DOHH2 (cell line): ENCODE results near the gene SPAG16.

Source experiments
- H3F3A ChIP-seq: fragments of 200-600 bp; sonication (generic), shearing (Covaris generic); 2 replicates; pipeline ENCODE4 v1.6.0; 2016; ENCODE audit warnings: antibody characterized with exemption, mild to moderate bottlenecking; ENCODE audit not compliant: control insufficient read depth, insufficient read depth
- H3K27ac ChIP-seq: fragments of 200-600 bp; sonication (generic); 2 replicates; pipeline ENCODE4 v1.5.1; 2014; ENCODE audit warnings: low read depth, mild to moderate bottlenecking, low read length, moderate library complexity
- H3K27me3 ChIP-seq: fragments of 200-600 bp; sonication (generic); 2 replicates; pipeline ENCODE4 v1.6.1; 2014; ENCODE audit warnings: mild to moderate bottlenecking, low read length, mixed read lengths; ENCODE audit not compliant: control insufficient read depth
- H3K36me3 ChIP-seq: fragments of 200-600 bp; sonication (generic); 2 replicates; pipeline ENCODE4 v1.6.1; 2014; ENCODE audit warnings: mild to moderate bottlenecking, low read length, moderate library complexity, mixed read lengths; ENCODE audit not compliant: control insufficient read depth
- H3K4me1 ChIP-seq: fragments of 200-600 bp; sonication (generic); 2 replicates; pipeline ENCODE4 v1.6.1; 2014; ENCODE audit warnings: mild to moderate bottlenecking, low read length, mixed read lengths; ENCODE audit not compliant: control insufficient read depth
- H3K4me2 ChIP-seq: fragments of 200-600 bp; sonication (generic); 2 replicates; pipeline ENCODE4 v1.6.0; 2014; ENCODE audit warnings: mild to moderate bottlenecking, low read length, moderate library complexity
- H3K4me3 ChIP-seq: fragments of 200-600 bp; sonication (generic); 2 replicates; pipeline ENCODE4 v1.5.1; 2014; ENCODE audit warnings: mild to moderate bottlenecking, low read length, mixed read lengths
- H3K79me2 ChIP-seq: fragments of 200-600 bp; sonication (generic); 2 replicates; pipeline ENCODE4 v1.6.1; 2014; ENCODE audit warnings: mild to moderate bottlenecking, low read length, mixed read lengths; ENCODE audit not compliant: control insufficient read depth
- H3K9me2 ChIP-seq: fragments of 200-600 bp; sonication (generic); replicated peaks from 2 replicates; pipeline ENCODE4 v1.6.1; 2014; ENCODE audit warnings: mild to moderate bottlenecking, low read length, mixed read lengths; ENCODE audit not compliant: control insufficient read depth
- H3K9me3 ChIP-seq: fragments of 200-600 bp; sonication (generic); 2 replicates; pipeline ENCODE4 v1.6.1; 2014; ENCODE audit warnings: antibody characterized with exemption, low read length, mixed read lengths; ENCODE audit not compliant: control insufficient read depth, insufficient read depth
- H4K20me1 ChIP-seq: fragments of 200-600 bp; sonication (generic); 2 replicates; pipeline ENCODE4 v1.6.0; 2014; ENCODE audit warnings: low read depth, mild to moderate bottlenecking, antibody characterized with exemption, low read length, moderate library complexity; ENCODE audit not compliant: control insufficient read depth, insufficient read depth
- EZH2phosphoT487 ChIP-seq: fragments of 200-600 bp; sonication (generic); IDR thresholded peaks from 2 replicates; pipeline ENCODE4 v1.6.1; 2017; ENCODE audit warnings: borderline replicate concordance, mild to moderate bottlenecking, antibody characterized with exemption, low read length, moderate library complexity, mixed read lengths
- TF ChIP-seq, protein P1 (sequence below): fragments of 200-600 bp; sonication (generic); IDR thresholded peaks from one replicate; pipeline ENCODE4 v1.5.1; 2014; ENCODE audit warnings: antibody characterized with exemption, mild to moderate bottlenecking, low read depth, low read length; ENCODE audit not compliant: poor library complexity, severe bottlenecking

SPAG16 gene

DNA sequence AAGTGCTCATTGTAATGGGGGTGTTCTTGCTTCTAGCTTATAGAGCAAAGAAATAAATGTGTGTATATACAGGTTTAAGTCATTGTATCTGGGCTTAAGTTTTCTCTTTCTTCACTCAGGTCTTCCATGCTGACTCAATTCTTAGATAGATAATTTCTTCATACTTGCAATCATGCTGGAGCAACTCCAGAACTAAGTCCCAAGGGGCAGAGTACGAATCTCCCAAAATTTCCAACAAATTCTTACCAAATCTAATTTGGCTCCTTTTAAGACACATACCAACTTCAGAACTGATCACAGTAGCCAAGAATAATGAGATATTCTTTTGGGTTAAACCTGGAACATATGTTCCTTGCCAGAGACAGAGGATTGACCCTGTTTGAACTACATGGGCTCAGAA, 4.3 kb upstream of the SPAG16 start:
- Histone ChIP-seq H3K4me1 (peaks cover 12% of the 10 kb centered on the region), H4K20me1 (no peaks in the 10 kb centered on the region), H3F3A (no peaks in the 10 kb centered on the region), H3K9me3 (no peaks in the 10 kb centered on the region; the same call in 1 of the 2 replicates), H3K4me2 (no peak overlapping the region), H3K79me2 (no peaks in the 10 kb centered on the region), H3K27ac (no peak overlapping the region), H3K4me3 (no peak overlapping the region), H3K27me3 (no peaks in the 10 kb centered on the region), H3K36me3 (no peaks in the 10 kb centered on the region), H3K9me2 (no peaks in the 10 kb centered on the region)
- no peak for TF ChIP-seq EZH2phosphoT487
- TF ChIP-seq, protein P1, sequence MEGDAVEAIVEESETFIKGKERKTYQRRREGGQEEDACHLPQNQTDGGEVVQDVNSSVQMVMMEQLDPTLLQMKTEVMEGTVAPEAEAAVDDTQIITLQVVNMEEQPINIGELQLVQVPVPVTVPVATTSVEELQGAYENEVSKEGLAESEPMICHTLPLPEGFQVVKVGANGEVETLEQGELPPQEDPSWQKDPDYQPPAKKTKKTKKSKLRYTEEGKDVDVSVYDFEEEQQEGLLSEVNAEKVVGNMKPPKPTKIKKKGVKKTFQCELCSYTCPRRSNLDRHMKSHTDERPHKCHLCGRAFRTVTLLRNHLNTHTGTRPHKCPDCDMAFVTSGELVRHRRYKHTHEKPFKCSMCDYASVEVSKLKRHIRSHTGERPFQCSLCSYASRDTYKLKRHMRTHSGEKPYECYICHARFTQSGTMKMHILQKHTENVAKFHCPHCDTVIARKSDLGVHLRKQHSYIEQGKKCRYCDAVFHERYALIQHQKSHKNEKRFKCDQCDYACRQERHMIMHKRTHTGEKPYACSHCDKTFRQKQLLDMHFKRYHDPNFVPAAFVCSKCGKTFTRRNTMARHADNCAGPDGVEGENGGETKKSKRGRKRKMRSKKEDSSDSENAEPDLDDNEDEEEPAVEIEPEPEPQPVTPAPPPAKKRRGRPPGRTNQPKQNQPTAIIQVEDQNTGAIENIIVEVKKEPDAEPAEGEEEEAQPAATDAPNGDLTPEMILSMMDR, result no peak

DNA sequence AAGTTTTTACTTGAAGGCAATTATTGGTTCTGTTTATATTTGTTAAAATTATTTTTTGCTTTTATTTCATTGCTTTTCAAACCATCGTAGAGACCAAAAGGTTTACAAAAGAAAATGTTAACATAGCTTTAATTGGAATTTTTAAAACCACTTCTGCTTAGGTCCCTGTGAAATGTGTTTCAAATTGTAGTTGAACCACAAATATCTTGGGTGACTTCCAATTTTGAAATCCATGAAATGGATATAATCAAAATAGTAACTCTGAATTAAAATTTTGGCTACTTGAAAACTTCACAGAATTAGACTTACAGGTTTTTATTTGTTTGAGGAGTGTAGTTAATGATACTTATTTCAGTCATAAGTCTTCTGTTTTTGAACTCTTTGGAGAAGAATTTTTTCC, 3.1 kb upstream of the SPAG16 start:
- H3K27ac ChIP-seq, result no peak overlapping the region
- no peaks in the 10 kb centered on the region for H3F3A ChIP-seq
- peaks cover 19% of the 10 kb centered on the region for H3K4me1 ChIP-seq
- no peaks in the 10 kb centered on the region; the same call in 1 of the 2 replicates for H3K9me3 ChIP-seq
- H3K4me3 ChIP-seq, result no peak overlapping the region
- H4K20me1 ChIP-seq, result no peaks in the 10 kb centered on the region
- peaks cover 3% of the 10 kb centered on the region; the same call in 1 of the 2 replicates for H3K79me2 ChIP-seq
- no peak for TF ChIP-seq EZH2phosphoT487
- TF ChIP-seq, protein P1, result no peak
- no peaks in the 10 kb centered on the region for H3K9me2 ChIP-seq
- H3K27me3 ChIP-seq, result no peaks in the 10 kb centered on the region
- H3K4me2 ChIP-seq, result no peak overlapping the region
- H3K36me3 ChIP-seq, result no peaks in the 10 kb centered on the region

DNA sequence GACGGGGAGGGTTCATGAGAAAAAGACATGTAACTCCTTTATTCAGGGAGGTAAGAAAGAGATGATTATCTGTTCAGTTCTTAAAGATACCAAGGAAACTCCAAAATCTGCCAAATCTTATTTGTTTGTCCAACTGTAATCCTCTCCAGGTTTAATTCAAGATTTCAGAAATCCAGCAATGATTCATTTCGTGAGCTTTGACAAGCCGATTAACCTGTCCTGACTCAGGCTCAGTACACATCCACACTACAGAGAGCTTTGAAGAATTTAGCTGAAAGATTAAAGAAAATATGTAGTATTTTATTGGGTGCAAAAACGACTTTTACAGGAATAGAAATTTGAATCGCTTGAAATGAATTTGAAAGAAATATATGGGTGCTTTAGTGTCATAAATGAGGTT, 1.1 kb downstream of the SPAG16 start:
- Histone ChIP-seq H3K4me1 (peaks cover 19% of the 10 kb centered on the region), H3K79me2 (peaks cover 3% of the 10 kb centered on the region; the same call in 1 of the 2 replicates), H3K27ac (no peak overlapping the region), H3K36me3 (no peaks in the 10 kb centered on the region), H3K9me2 (no peaks in the 10 kb centered on the region), H3F3A (no peaks in the 10 kb centered on the region), H3K4me2 (peak overlapping the region; percentile 69), H4K20me1 (no peaks in the 10 kb centered on the region), H3K27me3 (no peaks in the 10 kb centered on the region), H3K9me3 (no peaks in the 10 kb centered on the region), H3K4me3 (0 out of 2 replicates have a peak overlapping the region, but pooled peaks have one; percentile 76)
- TF ChIP-seq EZH2phosphoT487, result no peak
- TF ChIP-seq, protein P1, result no peak
